Gastrocnemius medialis (tissue), 4 donors: ENCODE data around the gene SCNN1G.

ENCODE experiments used
- CTCF ChIP-seq, 5 experiments: fragments of 450-650 bp in 3 of 5; fragments of 200-600 bp in 2 of 5; sonication (generic) in 2 of 5; IDR thresholded peaks in 4 of 5; conservative IDR thresholded peaks in 1 of 5; 1 replicate in 4 of 5; 2 replicates in 1 of 5; pipeline ENCODE4 v1.5.1; 2016 to 2019; ENCODE audit warnings: antibody characterized with exemption in 5 of 5, mild to moderate bottlenecking in 3 of 5, moderate library complexity in 3 of 5
- POLR2A ChIP-seq, 2 donors: fragments of 450-650 bp; IDR thresholded peaks; one replicate each; pipeline ENCODE4 v1.6.1; 2017; ENCODE audit warnings: antibody characterized with exemption in 2 of 2, mild to moderate bottlenecking in 2 of 2, moderate library complexity in 2 of 2

GRCh38 chr16:23172583-23172982, 10.0 kb upstream of the SCNN1G start:
- TF ChIP-seq POLR2A (IDR thresholded peaks at IDR 0.05) (no peak), CTCF (IDR thresholded peaks at IDR 0.05 in 4 of 5, conservative IDR thresholded peaks at IDR 0.05 in 1 of 5) (no peak)
